BLaER1 (cell line): ENCODE results near the gene SLC48A1.

Experiments
- H3K27ac ChIP-seq: shearing (Covaris generic); formaldehyde crosslinking; 2 replicates; pipeline ENCODE4 v1.8.1; 2022
- H3K27me3 ChIP-seq: shearing (Covaris generic); formaldehyde crosslinking; 2 replicates; pipeline ENCODE4 v1.8.1; 2022
- H3K36me3 ChIP-seq: shearing (Covaris generic); formaldehyde crosslinking; 2 replicates; pipeline ENCODE4 v1.8.1; 2022
- H3K4me1 ChIP-seq: shearing (Covaris generic); formaldehyde crosslinking; 2 replicates; pipeline ENCODE4 v1.8.1; 2022
- H3K4me2 ChIP-seq: shearing (Covaris generic); formaldehyde crosslinking; 2 replicates; pipeline ENCODE4 v1.8.1; 2022
- H3K4me3 ChIP-seq: shearing (Covaris generic); formaldehyde crosslinking; 2 replicates; pipeline ENCODE4 v1.8.1; 2022
- H3K9ac ChIP-seq: shearing (Covaris generic); formaldehyde crosslinking; 2 replicates; pipeline ENCODE4 v1.8.1; 2022
- H3K9me3 ChIP-seq: shearing (Covaris generic); formaldehyde crosslinking; 2 replicates; pipeline ENCODE4 v1.8.1; 2022
- H4K20me1 ChIP-seq: shearing (Covaris generic); formaldehyde crosslinking; 2 replicates; pipeline ENCODE4 v1.8.1; 2022
- Cebpa-rat ChIP-seq: shearing (Covaris generic); IDR thresholded peaks from 2 replicates; pipeline ENCODE4 v1.8.1; 2022

Gene SLC48A1

GRCh38 chr12:47755655-47756562 lies 17.1 kb upstream of the SLC48A1 start:
- H3K4me1 ChIP-seq: peaks cover 97% of the 10 kb centered on the region
- H3K27ac ChIP-seq: peak overlapping the region; percentile 80
- 0 out of 2 replicates have a peak overlapping the region, but pooled peaks have one; percentile 34 for H3K9ac ChIP-seq
- no peak overlapping the region for H3K4me3 ChIP-seq
- no peaks in the 10 kb centered on the region for H3K27me3 ChIP-seq
- H3K4me2 ChIP-seq: peak overlapping the region; percentile 97
- no peaks in the 10 kb centered on the region for H3K9me3 ChIP-seq
- no peaks in the 10 kb centered on the region for H3K36me3 ChIP-seq
- no peaks in the 10 kb centered on the region for H4K20me1 ChIP-seq
- TF ChIP-seq Cebpa-rat: no peak

DNA sequence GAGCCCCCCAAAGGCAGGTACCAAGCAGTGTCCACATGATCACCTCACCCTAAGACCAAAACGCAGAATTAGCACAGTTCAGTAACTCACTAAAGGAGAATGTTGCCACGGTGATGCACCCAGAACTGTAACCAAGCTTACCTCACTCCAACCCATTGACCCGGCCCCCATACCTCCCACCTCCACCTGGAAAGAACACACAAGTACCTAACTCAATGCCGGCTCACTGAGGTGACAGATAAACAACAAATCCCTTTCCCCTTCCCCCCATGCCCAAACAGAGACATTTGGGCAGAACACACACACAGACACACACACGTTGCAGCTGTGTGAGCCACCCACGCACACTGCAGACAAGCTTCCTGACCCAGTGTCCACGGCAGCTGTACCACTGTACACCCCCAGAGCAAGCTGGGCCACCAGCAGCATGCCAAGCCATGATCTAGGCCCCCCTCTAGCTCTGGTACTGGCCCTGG lies 15.6 kb upstream of the SLC48A1 start:
- Histone ChIP-seq H3K9me3 (no peaks in the 10 kb centered on the region), H3K4me3 (peak overlapping the region; percentile 68), H3K36me3 (no peaks in the 10 kb centered on the region), H3K4me2 (peak overlapping the region; percentile 97), H3K27ac (peak overlapping the region; percentile 80), H3K9ac (peak overlapping the region; percentile 72; the same call in 1 of the 2 replicates), H3K4me1 (peaks cover 90% of the 10 kb centered on the region), H4K20me1 (no peaks in the 10 kb centered on the region), H3K27me3 (no peaks in the 10 kb centered on the region)
- TF ChIP-seq Cebpa-rat: no peak

DNA sequence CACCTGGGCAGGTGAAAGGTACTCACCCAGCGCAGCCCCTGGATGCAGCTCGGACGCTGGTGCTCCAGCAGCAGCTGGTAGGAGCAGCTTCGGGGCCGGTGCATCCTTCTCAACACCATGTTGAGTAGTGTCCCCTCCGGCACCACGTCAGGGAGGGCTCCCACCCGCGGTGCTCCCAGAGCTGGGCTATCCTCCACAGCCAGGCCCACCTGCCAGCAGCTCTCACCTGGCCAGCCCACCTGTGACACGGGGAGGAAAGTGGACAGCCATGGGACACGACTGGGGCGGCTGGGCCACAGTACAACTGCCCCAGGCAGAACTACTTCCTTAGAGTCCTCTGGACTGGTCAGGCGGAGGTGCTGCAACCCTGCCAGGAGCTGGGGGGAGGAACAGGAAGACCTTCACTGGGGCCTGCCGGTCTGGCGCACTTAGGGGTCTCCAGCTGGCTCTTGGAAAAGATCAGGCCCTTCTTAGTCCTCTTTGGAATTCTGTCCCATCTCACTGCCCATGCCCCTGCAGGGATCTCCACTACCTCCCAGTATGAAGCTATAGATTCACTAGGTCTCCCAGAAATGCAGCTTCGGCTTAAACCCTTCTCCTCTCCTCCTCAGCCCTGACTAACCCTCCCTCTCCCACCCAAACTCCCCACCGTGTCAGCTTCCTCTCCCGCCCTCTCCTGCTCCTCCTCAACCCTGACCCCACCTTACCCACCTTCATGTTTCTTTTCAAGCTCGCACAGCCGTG lies 15.0 kb upstream of the SLC48A1 start:
- Histone ChIP-seq H4K20me1 (no peaks in the 10 kb centered on the region), H3K9ac (peak overlapping the region; percentile 72), H3K4me2 (peak overlapping the region; percentile 97), H3K4me1 (peaks cover 90% of the 10 kb centered on the region), H3K4me3 (peak overlapping the region; percentile 68), H3K36me3 (no peaks in the 10 kb centered on the region), H3K27me3 (no peaks in the 10 kb centered on the region), H3K27ac (peak overlapping the region; percentile 80), H3K9me3 (no peaks in the 10 kb centered on the region)
- TF ChIP-seq Cebpa-rat: no peak

GRCh38 chr12:47758584-47758833 lies 14.5 kb upstream of the SLC48A1 start:
- peak overlapping the region; percentile 72 for H3K9ac ChIP-seq
- peak overlapping the region; percentile 68 for H3K4me3 ChIP-seq
- no peaks in the 10 kb centered on the region for H3K36me3 ChIP-seq
- TF ChIP-seq Cebpa-rat: no peak
- H3K4me2 ChIP-seq: peak overlapping the region; percentile 97
- no peaks in the 10 kb centered on the region for H3K27me3 ChIP-seq
- H3K27ac ChIP-seq: peak overlapping the region; percentile 80
- no peaks in the 10 kb centered on the region for H4K20me1 ChIP-seq
- H3K9me3 ChIP-seq: no peaks in the 10 kb centered on the region
- peaks cover 90% of the 10 kb centered on the region for H3K4me1 ChIP-seq

GRCh38 chr12:47758834-47759690 lies 14.0 kb upstream of the SLC48A1 start, which contains the start of gene RAPGEF3:
RAPGEF3 (minus strand) TSS chr12:47758880; CDS start chr12:47758556, 324 bp downstream.
- Histone ChIP-seq H3K27ac (peak within 1 kb of the TSS; percentile 80), H3K9me3 (no peaks in the 10 kb centered on the region), H3K4me3 (peak within 1 kb of the TSS; percentile 68), H3K36me3 (no peaks in the 10 kb centered on the region), H3K4me1 (peaks cover 90% of the 10 kb centered on the region), H3K27me3 (no peaks in the 10 kb centered on the region), H3K9ac (peak within 1 kb of the TSS; percentile 72), H3K4me2 (peak within 1 kb of the TSS; percentile 97), H4K20me1 (no peaks in the 10 kb centered on the region)
- TF ChIP-seq Cebpa-rat: no peak

DNA sequence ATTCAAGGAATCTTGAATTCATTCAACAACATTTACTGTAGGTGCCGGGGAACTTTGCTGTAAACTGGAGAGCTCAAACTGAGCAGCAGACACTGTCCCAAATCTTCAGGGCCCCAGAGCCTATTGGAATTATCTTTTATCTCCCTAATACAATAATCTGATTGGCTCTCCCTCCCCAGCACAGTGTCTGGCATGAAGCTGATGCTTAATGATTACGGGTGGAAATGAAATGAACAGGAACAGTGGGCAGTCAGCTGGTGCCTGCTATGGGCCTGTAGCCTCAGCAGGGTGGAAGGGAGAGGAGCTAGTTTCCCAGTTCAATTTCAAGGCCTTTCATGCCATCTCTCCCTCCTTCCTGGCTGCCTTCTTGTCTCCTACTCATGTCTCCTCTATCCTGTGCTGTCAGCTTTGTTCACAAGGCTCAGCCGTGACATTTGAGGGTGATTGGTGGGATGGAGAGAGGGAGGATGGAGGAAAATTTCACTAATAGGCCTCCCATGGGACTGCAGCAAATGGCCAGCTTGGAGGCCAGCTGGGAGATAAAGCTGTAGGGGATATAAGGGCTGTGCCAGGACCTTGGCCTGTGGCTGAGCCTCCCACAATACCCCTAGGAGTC lies 10.1 kb upstream of the SLC48A1 start:
- no peak for TF ChIP-seq Cebpa-rat
- no peak overlapping the region for H3K9ac ChIP-seq
- no peaks in the 10 kb centered on the region for H4K20me1 ChIP-seq
- H3K4me1 ChIP-seq: peaks cover 87% of the 10 kb centered on the region
- no peak overlapping the region for H3K4me3 ChIP-seq
- no peaks in the 10 kb centered on the region for H3K9me3 ChIP-seq
- no peaks in the 10 kb centered on the region for H3K27me3 ChIP-seq
- H3K27ac ChIP-seq: peak overlapping the region; percentile 46; the same call in 1 of the 2 replicates
- H3K36me3 ChIP-seq: no peaks in the 10 kb centered on the region
- peak overlapping the region; percentile 77 for H3K4me2 ChIP-seq

GRCh38 chr12:47763481-47764346 lies 9.3 kb upstream of the SLC48A1 start:
- Histone ChIP-seq H3K9me3 (no peaks in the 10 kb centered on the region), H3K4me2 (peak overlapping the region; percentile 77), H4K20me1 (no peaks in the 10 kb centered on the region), H3K4me1 (peaks cover 84% of the 10 kb centered on the region), H3K27ac (peak overlapping the region; percentile 46), H3K4me3 (no peak overlapping the region), H3K36me3 (no peaks in the 10 kb centered on the region), H3K9ac (no peak overlapping the region), H3K27me3 (no peaks in the 10 kb centered on the region)
- TF ChIP-seq Cebpa-rat: no peak

DNA sequence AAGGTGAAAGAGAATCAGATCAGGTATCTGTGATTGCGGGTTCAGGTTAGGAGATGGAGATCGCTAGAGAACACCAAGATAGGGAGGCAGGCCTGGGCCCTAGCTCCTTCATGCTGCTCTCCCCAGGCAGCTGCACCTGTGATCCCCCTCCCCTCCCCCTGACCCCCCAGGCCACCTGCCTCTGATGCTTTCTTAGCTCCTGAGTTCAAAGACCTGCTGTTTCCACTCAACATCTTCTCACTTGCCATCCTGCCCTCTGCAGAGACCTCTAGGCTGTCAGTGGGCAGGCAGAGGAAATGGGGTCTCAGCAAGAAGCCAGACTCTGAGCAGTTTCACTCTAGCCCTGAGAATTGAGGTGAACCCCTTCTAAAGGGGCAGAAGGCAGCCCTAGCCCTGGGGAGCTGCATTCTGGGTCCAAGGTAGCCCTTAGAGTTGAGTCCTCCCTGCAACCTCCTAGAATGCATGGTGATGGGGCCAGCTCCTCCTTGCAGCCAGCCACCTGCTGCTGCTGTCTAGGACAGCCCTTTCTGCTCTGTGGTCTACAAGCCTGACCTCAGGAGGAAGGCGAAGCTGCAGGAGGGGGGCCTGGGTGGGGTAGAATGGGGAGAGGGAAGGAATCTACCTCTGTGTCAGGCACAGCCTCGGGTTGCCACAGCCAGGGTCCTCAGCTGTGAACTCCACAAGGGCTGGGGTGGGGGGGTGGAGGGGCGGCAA lies 6.4 kb upstream of the SLC48A1 start:
- Histone ChIP-seq H3K9ac (no peak overlapping the region), H3K4me1 (peaks cover 60% of the 10 kb centered on the region), H4K20me1 (no peaks in the 10 kb centered on the region), H3K4me3 (no peak overlapping the region), H3K27ac (no peak overlapping the region), H3K36me3 (no peaks in the 10 kb centered on the region), H3K4me2 (peak overlapping the region; percentile 47), H3K9me3 (no peaks in the 10 kb centered on the region), H3K27me3 (no peaks in the 10 kb centered on the region)
- TF ChIP-seq Cebpa-rat: no peak
